K562 (cell line): ENCODE results near the gene HYCC2. TPM values are rescaled to one million over a fixed set of nuclear protein-coding genes. Genes with fewer than 3 reads are reported as not detected.

Experiments
- ATAC-seq: fragments of 200-7000 bp; cut with Tn5 transposase; 3 replicates; pipeline ENCODE4 v1.9.1; 2020; ENCODE audit warnings: moderate library complexity
- BruUV-seq: library from RNA; stranded (reverse); fragments of 400-500 nt; replicated peaks from 2 replicates; lab custom pipeline; 2021; lab: Mats Ljungman, UMichigan
- CTCF ChIA-PET: fragments of 300-600 bp; formaldehyde crosslinking; extraction: SDS; loops from one replicate; lab custom pipeline; 2021; ENCODE audit warnings: low intra/inter-chr PET ratio; lab: Yijun Ruan, JAX
- POLR2A ChIA-PET: fragments of 300-600, 350-650 bp; sonication (Branson Sonifier 250); formaldehyde crosslinking; extraction: SDS; loops from one replicate; lab custom pipeline; 2021; ENCODE audit warnings: antibody characterized with exemption, inconsistent platforms; lab: Yijun Ruan, JAX
- DNase-seq, 4 experiments: peaks; one replicate each; pipeline versions ENCODE4 v3.0.0 to v3.0.0-alpha.2; 2011 to 2018; ENCODE audit warnings: low spot score in 3 of 4, mixed read lengths in 3 of 4; ENCODE audit errors: extremely low read depth in 1 of 4
- FAIRE-seq: peaks from 2 replicates; lab custom pipeline; 2011; peaks lifted over from hg19 to GRCh38; lab: Jason Lieb, UNC
- H2AFZ ChIP-seq: 2 replicates; pipeline ENCODE4 v1.6.0; 2011; ENCODE audit warnings: low read depth, low read length, control low read depth, inconsistent platforms
- H3K27ac ChIP-seq: fragments of 200-600 bp; 3 replicates; pipeline ENCODE4 v1.8.0; 2011; ENCODE audit warnings: low read depth, mild to moderate bottlenecking, control low read depth, inconsistent platforms, low read length, moderate library complexity, mixed read lengths; ENCODE audit errors: extremely low read depth
- H3K27me3 ChIP-seq, 2 experiments: fragments of 300-600 bp in 1 of 2; 2 replicates in 1 of 2; 3 replicates in 1 of 2; pipeline versions ENCODE4 v1.6.0 to v1.8.0; 2011; ENCODE audit warnings: inconsistent platforms in 2 of 2, low read length in 2 of 2, mild to moderate bottlenecking in 1 of 2, mixed read lengths in 1 of 2, moderate library complexity in 1 of 2; ENCODE audit not compliant: control insufficient read depth in 2 of 2, insufficient read depth in 2 of 2
- H3K36me3 ChIP-seq: fragments of 300-600 bp; 3 replicates; pipeline ENCODE4 v1.8.0; 2011; ENCODE audit warnings: mild to moderate bottlenecking, low read length, inconsistent platforms; ENCODE audit not compliant: control insufficient read depth, insufficient read depth
- H3K4me1 ChIP-seq, 2 experiments: fragments of 200-600 bp in 1 of 2; replicated peaks in 1 of 2; 2 replicates in 1 of 2; 3 replicates in 1 of 2; pipeline versions ENCODE4 v1.5.1 to v1.8.0; 2011; ENCODE audit warnings: inconsistent platforms in 2 of 2, low read length in 2 of 2, mild to moderate bottlenecking in 1 of 2, mixed read lengths in 1 of 2, moderate library complexity in 1 of 2; ENCODE audit not compliant: control insufficient read depth in 2 of 2, insufficient read depth in 2 of 2
- H3K4me2 ChIP-seq: 2 replicates; pipeline ENCODE4 v1.6.1; 2011; ENCODE audit warnings: low read length, control low read depth, inconsistent platforms, mixed read lengths; ENCODE audit not compliant: insufficient read depth
- H3K4me3 ChIP-seq: fragments of 200-600 bp; sonication (generic), shearing (Covaris generic); 2 replicates; pipeline ENCODE4 v1.5.1; 2016; ENCODE audit warnings: control low read depth, inconsistent platforms
- H3K79me2 ChIP-seq: fragments of 200-600 bp; 3 replicates; pipeline ENCODE4 v1.8.0; 2011; ENCODE audit warnings: low read length, inconsistent platforms; ENCODE audit not compliant: control insufficient read depth, insufficient read depth
- H3K9ac ChIP-seq, 2 experiments: 2 replicates each; pipeline versions ENCODE4 v1.6.0 to v1.6.1; 2011; ENCODE audit warnings: low read depth in 2 of 2, low read length in 2 of 2, control low read depth in 1 of 2, inconsistent platforms in 1 of 2, mild to moderate bottlenecking in 1 of 2, mixed read lengths in 1 of 2; ENCODE audit not compliant: insufficient read depth in 1 of 2
- H3K9me1 ChIP-seq: one replicate; pipeline ENCODE4 v1.6.0; 2011; ENCODE audit warnings: inconsistent platforms, mild to moderate bottlenecking, low read length, moderate library complexity; ENCODE audit not compliant: control insufficient read depth, insufficient read depth
- H3K9me3 ChIP-seq: replicated peaks from 2 replicates; pipeline ENCODE4 v1.5.1; 2011; ENCODE audit warnings: low read depth, low read length, inconsistent platforms; ENCODE audit not compliant: control insufficient read depth, insufficient read depth
- H4K20me1 ChIP-seq: replicated peaks from 2 replicates; pipeline ENCODE4 v1.6.1; 2011; ENCODE audit warnings: low read length, inconsistent platforms, mixed read lengths; ENCODE audit not compliant: control insufficient read depth, insufficient read depth
- CC2D1A ChIP-seq: fragments of 450-650 bp; IDR thresholded peaks from 2 replicates; pipeline ENCODE4 v1.6.1; 2017; ENCODE audit warnings: mild to moderate bottlenecking
- HNRNPUL1 ChIP-seq: fragments of 200-400 bp; formaldehyde crosslinking; IDR thresholded peaks from 2 replicates; pipeline ENCODE4 v1.6.1; 2017; ENCODE audit warnings: low read length
- NCOR1 ChIP-seq: fragments of 450-650 bp; IDR thresholded peaks from 2 replicates; pipeline ENCODE4 v1.6.1; 2016; ENCODE audit warnings: mild to moderate bottlenecking, moderate library complexity
- RBBP5 ChIP-seq: fragments of 200-600 bp; sonication (generic); IDR thresholded peaks from 2 replicates; pipeline ENCODE4 v1.6.1; 2012; ENCODE audit warnings: borderline replicate concordance, mild to moderate bottlenecking, low read length, control low read depth, inconsistent platforms; ENCODE audit not compliant: insufficient read depth, poor library complexity, severe bottlenecking
- SNIP1 ChIP-seq: fragments of 450-650 bp; IDR thresholded peaks from 2 replicates; pipeline ENCODE4 v1.7.1; 2017; ENCODE audit warnings: low read depth, mild to moderate bottlenecking
- SNRNP70 ChIP-seq: fragments of 200-400 bp; formaldehyde crosslinking; optimal IDR thresholded peaks from 2 replicates; pipeline ENCODE3; 2017; ENCODE audit warnings: low read depth, low read length
- SREBF2 ChIP-seq: sonication (generic); formaldehyde crosslinking; IDR thresholded peaks from 2 replicates; pipeline ENCODE4 v1.4.0; 2020; ENCODE audit warnings: mild to moderate bottlenecking, missing genetic modification reagents
- STAT5A ChIP-seq: IDR thresholded peaks from 2 replicates; pipeline ENCODE4 v1.6.1; 2012; ENCODE audit warnings: low read length, inconsistent platforms, borderline replicate concordance
- WHSC1 ChIP-seq: IDR thresholded peaks from one replicate; pipeline ENCODE4 v1.6.1; 2012; ENCODE audit warnings: low read length, control low read depth, inconsistent platforms
- ZBTB8A ChIP-seq: fragments of 450-650 bp; IDR thresholded peaks from 2 replicates; pipeline ENCODE4 v1.6.1; 2018; ENCODE audit warnings: mild to moderate bottlenecking, moderate library complexity; ENCODE audit not compliant: partially characterized antibody
- WGBS: fragments of 100-300 bp; shearing (Covaris generic); methylation state at CpG from one replicate; pipeline ENCODE4 v1.1.6; 2016; ENCODE audit warnings: low coverage, mixed read lengths; ENCODE audit not compliant: insufficient coverage; ENCODE audit errors: missing lambda C conversion rate; 5-methylcytosine and 5-hydroxymethylcytosine counted together
- in situ Hi-C: fragments of 300-500 bp; cut with MboI; formaldehyde crosslinking; loops from 4 replicates; pipeline ENCODE4 v1.15.0; 2018; ENCODE audit warnings: inconsistent platforms, mixed read lengths
- intact Hi-C: fragments of 100-400 bp; cut with micrococcal nuclease; formaldehyde crosslinking; loops from 2 replicates; pipeline ENCODE4 v1.14.2; 2022
- polyA plus RNA-seq, 8 experiments: library from polyadenylated mRNA; depleted of rRNA in 4 of 8; stranded (reverse) in 5 of 8; unstranded in 3 of 8; fragments of >200 nt; fragmentation: Nextera tagmentation in 2 of 8; fragmentation: Illumina TruSeq in 1 of 8; extraction: Ambion mirVana in 2 of 8; extraction: Trizol in 1 of 8; gene quantifications; 2 replicates each; pipeline versions ENCODE4 v1.2.1 to v1.2.3, GENCODE V29; 2011 to 2014; ENCODE audit warnings: inconsistent platforms in 1 of 8, missing spikeins in 1 of 8
- total RNA-seq, 7 experiments: library from RNA; depleted of rRNA in 6 of 7; stranded (reverse); fragments of >200 nt in 6 of 7; fragmentation: Illumina TruSeq in 2 of 7; extraction: Trizol in 2 of 7; gene quantifications; 2 replicates each; pipeline versions ENCODE4 v1.2.1 to v1.2.3, GENCODE V29; 2011 to 2021; ENCODE audit warnings: low replicate concordance in 1 of 7
- TF ChIP-seq, protein P1 (sequence below): IDR thresholded peaks from 2 replicates; pipeline ENCODE4 v1.6.1; 2014; ENCODE audit warnings: antibody characterized with exemption
- TF ChIP-seq, protein P2 (sequence below): fragments of 450-650 bp; IDR thresholded peaks from 2 replicates; pipeline ENCODE4 v1.7.1; 2018; ENCODE audit warnings: mild to moderate bottlenecking, low read depth; ENCODE audit not compliant: partially characterized antibody
- TF ChIP-seq, protein P3 (sequence below): sonication (generic); formaldehyde crosslinking; IDR thresholded peaks from 2 replicates; pipeline ENCODE4 v1.8.0; 2022; ENCODE audit warnings: mild to moderate bottlenecking, missing genetic modification reagents, borderline replicate concordance

HYCC2 gene
- total and polyA plus RNA-seq, 9 of the 15 experiments (the other 6 are each of a cell fraction or from before 2014, with no cell fraction given): 5.4 to 20.0 (median 9.8) TPM

DNA sequence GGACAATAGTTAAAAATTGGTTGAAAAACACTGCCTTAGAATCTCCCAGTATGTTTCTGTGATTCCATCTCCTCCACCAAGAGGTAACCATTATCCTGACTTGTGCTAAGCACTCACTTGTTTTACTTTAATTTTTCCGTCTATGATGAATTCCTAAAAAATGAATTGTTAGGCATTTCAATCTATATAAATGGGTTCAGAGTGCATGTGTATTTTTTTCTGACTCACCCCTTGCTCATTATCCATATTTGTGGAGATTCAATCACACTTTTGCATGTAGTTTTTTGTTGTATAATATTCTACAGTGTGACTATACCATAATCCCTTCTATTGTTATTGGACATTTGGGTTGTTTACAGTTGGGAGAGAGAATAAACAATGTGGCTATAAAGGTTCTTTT, 1.6 kb upstream of the HYCC2 start:
- WGBS: 30% methylated on average over 1 of the region's 1 CpG
- peaks cover 78% of the 10 kb centered on the region for H3K79me2 ChIP-seq
- DNase-seq: no peak
- no peaks in the 10 kb centered on the region for H3K27me3 ChIP-seq
- H4K20me1 ChIP-seq: no peaks in the 10 kb centered on the region; the same call in 1 of the 2 replicates
- BruUV-seq: no TSS peak
- POLR2A ChIA-PET: no interaction called here
- in situ Hi-C loops: loop anchor here (10.0 kb wide), 1 partner anchor 168 kb away; no protein-coding TSS in a partner anchor
- TF ChIP-seq NCOR1 (no peak), SREBF2 (no peak), STAT5A (no peak), CC2D1A (no peak), HNRNPUL1 (no peak), SNIP1 (no peak), ZBTB8A (no peak), SNRNP70 (no peak), WHSC1 (no peak), RBBP5 (no peak)
- TF ChIP-seq, protein P1, sequence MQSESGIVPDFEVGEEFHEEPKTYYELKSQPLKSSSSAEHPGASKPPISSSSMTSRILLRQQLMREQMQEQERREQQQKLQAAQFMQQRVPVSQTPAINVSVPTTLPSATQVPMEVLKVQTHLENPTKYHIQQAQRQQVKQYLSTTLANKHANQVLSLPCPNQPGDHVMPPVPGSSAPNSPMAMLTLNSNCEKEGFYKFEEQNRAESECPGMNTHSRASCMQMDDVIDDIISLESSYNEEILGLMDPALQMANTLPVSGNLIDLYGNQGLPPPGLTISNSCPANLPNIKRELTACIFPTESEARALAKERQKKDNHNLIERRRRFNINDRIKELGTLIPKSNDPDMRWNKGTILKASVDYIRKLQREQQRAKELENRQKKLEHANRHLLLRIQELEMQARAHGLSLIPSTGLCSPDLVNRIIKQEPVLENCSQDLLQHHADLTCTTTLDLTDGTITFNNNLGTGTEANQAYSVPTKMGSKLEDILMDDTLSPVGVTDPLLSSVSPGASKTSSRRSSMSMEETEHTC: no peak
- TF ChIP-seq, protein P2, sequence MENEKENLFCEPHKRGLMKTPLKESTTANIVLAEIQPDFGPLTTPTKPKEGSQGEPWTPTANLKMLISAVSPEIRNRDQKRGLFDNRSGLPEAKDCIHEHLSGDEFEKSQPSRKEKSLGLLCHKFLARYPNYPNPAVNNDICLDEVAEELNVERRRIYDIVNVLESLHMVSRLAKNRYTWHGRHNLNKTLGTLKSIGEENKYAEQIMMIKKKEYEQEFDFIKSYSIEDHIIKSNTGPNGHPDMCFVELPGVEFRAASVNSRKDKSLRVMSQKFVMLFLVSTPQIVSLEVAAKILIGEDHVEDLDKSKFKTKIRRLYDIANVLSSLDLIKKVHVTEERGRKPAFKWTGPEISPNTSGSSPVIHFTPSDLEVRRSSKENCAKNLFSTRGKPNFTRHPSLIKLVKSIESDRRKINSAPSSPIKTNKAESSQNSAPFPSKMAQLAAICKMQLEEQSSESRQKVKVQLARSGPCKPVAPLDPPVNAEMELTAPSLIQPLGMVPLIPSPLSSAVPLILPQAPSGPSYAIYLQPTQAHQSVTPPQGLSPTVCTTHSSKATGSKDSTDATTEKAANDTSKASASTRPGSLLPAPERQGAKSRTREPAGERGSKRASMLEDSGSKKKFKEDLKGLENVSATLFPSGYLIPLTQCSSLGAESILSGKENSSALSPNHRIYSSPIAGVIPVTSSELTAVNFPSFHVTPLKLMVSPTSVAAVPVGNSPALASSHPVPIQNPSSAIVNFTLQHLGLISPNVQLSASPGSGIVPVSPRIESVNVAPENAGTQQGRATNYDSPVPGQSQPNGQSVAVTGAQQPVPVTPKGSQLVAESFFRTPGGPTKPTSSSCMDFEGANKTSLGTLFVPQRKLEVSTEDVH: no peak
- TF ChIP-seq, protein P3, sequence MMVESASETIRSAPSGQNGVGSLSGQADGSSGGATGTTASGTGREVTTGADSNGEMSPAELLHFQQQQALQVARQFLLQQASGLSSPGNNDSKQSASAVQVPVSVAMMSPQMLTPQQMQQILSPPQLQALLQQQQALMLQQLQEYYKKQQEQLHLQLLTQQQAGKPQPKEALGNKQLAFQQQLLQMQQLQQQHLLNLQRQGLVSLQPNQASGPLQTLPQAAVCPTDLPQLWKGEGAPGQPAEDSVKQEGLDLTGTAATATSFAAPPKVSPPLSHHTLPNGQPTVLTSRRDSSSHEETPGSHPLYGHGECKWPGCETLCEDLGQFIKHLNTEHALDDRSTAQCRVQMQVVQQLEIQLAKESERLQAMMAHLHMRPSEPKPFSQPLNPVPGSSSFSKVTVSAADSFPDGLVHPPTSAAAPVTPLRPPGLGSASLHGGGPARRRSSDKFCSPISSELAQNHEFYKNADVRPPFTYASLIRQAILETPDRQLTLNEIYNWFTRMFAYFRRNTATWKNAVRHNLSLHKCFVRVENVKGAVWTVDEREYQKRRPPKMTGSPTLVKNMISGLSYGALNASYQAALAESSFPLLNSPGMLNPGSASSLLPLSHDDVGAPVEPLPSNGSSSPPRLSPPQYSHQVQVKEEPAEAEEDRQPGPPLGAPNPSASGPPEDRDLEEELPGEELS (CRISPR knock-in tag): no peak
- TF ChIP-seq, all 486 proteins: peak for 0
- intact Hi-C loops: loop anchor here (5.0 kb wide), 1 partner anchor 159 kb away; no protein-coding TSS in a partner anchor
- peak overlapping the region in 1 of 2 experiments; percentile 92; a peak in 3 of 4 replicates for H3K9ac ChIP-seq
- peaks cover 3% of the 10 kb centered on the region; the same call in 1 of the 3 replicates for H3K36me3 ChIP-seq
- FAIRE-seq: no peak
- H3K9me3 ChIP-seq: no peaks in the 10 kb centered on the region
- no peak overlapping the region for H2AFZ ChIP-seq
- peak overlapping the region; percentile 91 for H3K4me2 ChIP-seq
- peak overlapping the region; percentile 83 for H3K4me3 ChIP-seq
- peaks cover 4% of the 10 kb centered on the region in 2 experiments; a peak in 3 of 5 replicates for H3K4me1 ChIP-seq
- ATAC-seq: no peak
- peak overlapping the region; percentile 99; the same call in 2 of the 3 replicates for H3K27ac ChIP-seq
- CTCF ChIA-PET: no interaction called here
- no peaks in the 10 kb centered on the region for H3K9me1 ChIP-seq
